Measurements from ENCODE around the gene PPP2R5A. TPM values are rescaled to one million over a fixed set of nuclear protein-coding genes. Genes with fewer than 3 reads are reported as not detected.

PPP2R5A gene
- polyA plus RNA-seq, 3 donors = 28.1 to 38.4 (median 31.1) TPM

- Histone ChIP-seq H3K27me3 (ENCODE audit: control insufficient read depth in 2 of 2, insufficient read depth in 2 of 2, low read length in 2 of 2) (no peaks in the 10 kb centered on the region), H3K9ac (ENCODE audit: insufficient read depth, low read length, poor library complexity, severe bottlenecking) (no peak overlapping the region), H2AFZ (ENCODE audit: insufficient read depth, low read depth, low read length, poor library complexity, severe bottlenecking) (no peak overlapping the region), H3K9me3 (replicated peaks in 1 of 2; ENCODE audit: control insufficient read depth in 1 of 2, insufficient read depth in 1 of 2, low read length in 2 of 2) (peaks cover 9 to 20% of the 10 kb centered on the region in 2 donors), H4K20me1 (ENCODE audit: insufficient read depth, low read length) (peaks cover 3% of the 10 kb centered on the region), H3K4me3 (replicated peaks in 1 of 3; ENCODE audit: low read depth in 2 of 3, low read length in 3 of 3) (no peak overlapping the region), H3K4me2 (replicated peaks; ENCODE audit: extremely low read depth, low read length, poor library complexity, severe bottlenecking) (no peak overlapping the region), H3K27ac (ENCODE audit: low read depth in 1 of 2, low read length in 2 of 2) (no peak overlapping the region), H3K36me3 (replicated peaks in 1 of 2; ENCODE audit: control insufficient read depth in 1 of 2, insufficient read depth in 2 of 2, low read length in 2 of 2) (peaks cover 24 to 68% of the 10 kb centered on the region in 2 donors), H3K79me2 (ENCODE audit: insufficient read depth, low read length) (peaks cover 40% of the 10 kb centered on the region), H3K4me1 (ENCODE audit: control insufficient read depth in 1 of 2, insufficient read depth in 2 of 2, low read length in 2 of 2) (peaks cover 3 to 23% of the 10 kb centered on the region in 2 donors)
- Mint-ChIP-seq H3K27me3 (ENCODE audit: low read depth in 3 of 3) (peaks cover 0 to 2% (median 0%) of the 10 kb centered on the region in 3 donors), H3K4me3 (no peak overlapping the region), H3K9me3 (peaks cover 10 to 23% (median 20%) of the 10 kb centered on the region in 7 donors), H3K27ac (peak overlapping the region in 4 of 7 donors; percentile 37 to 84 (median 50)), H3K4me1 (peaks cover 20% of the 10 kb centered on the region), H3K36me3 (peaks cover 52 to 66% of the 10 kb centered on the region in 2 donors)
- no CpG with 5 or more reads among the region's 4 CpGs for WGBS (ENCODE audit: insufficient coverage)
- intact Hi-C loops (cut with micrococcal nuclease) = no loop called here
- no peak for DNase-seq
- no peak for TF ChIP-seq CTCF (IDR thresholded peaks at IDR 0.05)
Observed at GRCh38 chr1:212401042-212401441, 115.8 kb downstream of the PPP2R5A start.

- Histone ChIP-seq H3K9me3 (replicated peaks in 1 of 2; ENCODE audit: control insufficient read depth in 1 of 2, insufficient read depth in 1 of 2, low read length in 2 of 2) (peaks cover 6 to 10% of the 10 kb centered on the region in 2 donors), H3K36me3 (replicated peaks in 1 of 2; ENCODE audit: control insufficient read depth in 1 of 2, insufficient read depth in 2 of 2, low read length in 2 of 2) (peaks cover 32 to 72% of the 10 kb centered on the region in 2 donors), H3K79me2 (ENCODE audit: insufficient read depth, low read length) (peaks cover 36% of the 10 kb centered on the region), H3K9ac (ENCODE audit: insufficient read depth, low read length, poor library complexity, severe bottlenecking) (no peak overlapping the region), H3K4me1 (ENCODE audit: control insufficient read depth in 1 of 2, insufficient read depth in 2 of 2, low read length in 2 of 2) (peaks cover 3 to 23% of the 10 kb centered on the region in 2 donors), H3K27me3 (ENCODE audit: control insufficient read depth in 2 of 2, insufficient read depth in 2 of 2, low read length in 2 of 2) (no peaks in the 10 kb centered on the region), H3K27ac (ENCODE audit: low read depth in 1 of 2, low read length in 2 of 2) (peak overlapping the region in 1 of 2 donors; percentile 45), H3K4me2 (replicated peaks; ENCODE audit: extremely low read depth, low read length, poor library complexity, severe bottlenecking) (no peak overlapping the region), H2AFZ (ENCODE audit: insufficient read depth, low read depth, low read length, poor library complexity, severe bottlenecking) (no peak overlapping the region), H4K20me1 (ENCODE audit: insufficient read depth, low read length) (peaks cover 3% of the 10 kb centered on the region), H3K4me3 (replicated peaks in 1 of 3; ENCODE audit: low read depth in 2 of 3, low read length in 3 of 3) (no peak overlapping the region)
- 80% methylated on average over 1 of the region's 7 CpGs for WGBS (ENCODE audit: insufficient coverage)
- TF ChIP-seq CTCF (IDR thresholded peaks at IDR 0.05) = no peak
- H3K27me3 Mint-ChIP-seq (ENCODE audit: low read depth in 3 of 3) = peaks cover 0 to under 1% (median 0%) of the 10 kb centered on the region in 3 donors
- H3K36me3 Mint-ChIP-seq = peaks cover 57 to 66% of the 10 kb centered on the region in 2 donors
- intact Hi-C loops (cut with micrococcal nuclease) = no loop called here
- H3K4me1 Mint-ChIP-seq = peaks cover 20% of the 10 kb centered on the region
- peak overlapping the region; percentile 22 to 87 (median 71) for H3K27ac Mint-ChIP-seq
- H3K9me3 Mint-ChIP-seq = peaks cover 7 to 13% (median 10%) of the 10 kb centered on the region in 7 donors
- H3K4me3 Mint-ChIP-seq = no peak overlapping the region
- DNase-seq = peak in 2 of 3 donors; percentile 22 to 54
Observed at GRCh38 chr1:212401838-212402582, 116.8 kb downstream of the PPP2R5A start.
